Stimulated activated naive CD4-positive, alpha-beta T cell treated with Interleukin-2 at 50 U/mL for 16 hours (primary cell): ENCODE data around the gene ANKRD9.

Experiments used
- DNase-seq: peaks from one replicate; lab custom pipeline; 2025; lab: John Stamatoyannopoulos, UW

ANKRD9 gene

GRCh38 chr14:102471921-102472790, 37.4 kb downstream of the ANKRD9 start:
- DNase-seq: no peak

DNA sequence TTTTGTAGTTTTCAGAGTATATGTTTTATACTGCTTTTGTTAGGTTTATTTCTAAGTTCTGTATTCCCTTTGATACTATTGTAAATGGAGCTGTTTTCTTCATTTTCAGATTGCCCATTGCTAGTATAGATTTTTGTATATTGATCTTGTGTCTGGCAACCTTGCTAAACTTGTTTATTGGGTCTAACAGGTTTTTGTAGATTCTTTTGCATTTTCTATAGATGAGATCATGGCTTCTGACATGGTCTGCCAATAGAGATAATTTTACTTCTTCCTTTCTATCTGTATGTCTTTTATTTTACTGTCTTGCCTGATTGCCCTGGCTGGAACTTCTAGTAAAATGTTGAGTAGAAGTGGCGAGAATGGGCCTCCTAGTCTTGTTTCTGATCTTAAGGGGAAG, 40.3 kb downstream of the ANKRD9 start:
- no peak for DNase-seq

GRCh38 chr14:102464846-102465341, 44.7 kb downstream of the ANKRD9 start:
- no peak for DNase-seq

- DNase-seq: no peak
Measured at GRCh38 chr14:102464006-102464405, 45.6 kb downstream of the ANKRD9 start.

DNA sequence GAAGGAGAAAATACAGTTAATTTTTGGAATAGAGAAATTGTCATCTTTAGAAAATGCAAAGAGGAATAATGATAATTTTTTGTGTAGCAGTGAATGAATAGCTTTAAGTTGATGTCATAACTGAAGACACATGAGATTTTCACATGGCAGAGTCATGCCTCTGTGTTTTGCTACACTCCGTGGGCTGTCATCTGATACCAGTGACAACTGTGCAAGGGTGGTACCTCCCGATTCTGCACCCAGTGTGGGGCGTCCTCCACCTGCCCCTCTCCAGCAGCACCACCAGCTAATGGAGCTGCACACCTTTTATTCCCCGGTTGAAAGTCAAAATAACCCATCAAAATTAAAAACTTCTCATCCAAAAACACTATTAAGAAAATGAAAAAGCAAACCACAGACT, 47.2 kb downstream of the ANKRD9 start:
- DNase-seq: no peak

DNA sequence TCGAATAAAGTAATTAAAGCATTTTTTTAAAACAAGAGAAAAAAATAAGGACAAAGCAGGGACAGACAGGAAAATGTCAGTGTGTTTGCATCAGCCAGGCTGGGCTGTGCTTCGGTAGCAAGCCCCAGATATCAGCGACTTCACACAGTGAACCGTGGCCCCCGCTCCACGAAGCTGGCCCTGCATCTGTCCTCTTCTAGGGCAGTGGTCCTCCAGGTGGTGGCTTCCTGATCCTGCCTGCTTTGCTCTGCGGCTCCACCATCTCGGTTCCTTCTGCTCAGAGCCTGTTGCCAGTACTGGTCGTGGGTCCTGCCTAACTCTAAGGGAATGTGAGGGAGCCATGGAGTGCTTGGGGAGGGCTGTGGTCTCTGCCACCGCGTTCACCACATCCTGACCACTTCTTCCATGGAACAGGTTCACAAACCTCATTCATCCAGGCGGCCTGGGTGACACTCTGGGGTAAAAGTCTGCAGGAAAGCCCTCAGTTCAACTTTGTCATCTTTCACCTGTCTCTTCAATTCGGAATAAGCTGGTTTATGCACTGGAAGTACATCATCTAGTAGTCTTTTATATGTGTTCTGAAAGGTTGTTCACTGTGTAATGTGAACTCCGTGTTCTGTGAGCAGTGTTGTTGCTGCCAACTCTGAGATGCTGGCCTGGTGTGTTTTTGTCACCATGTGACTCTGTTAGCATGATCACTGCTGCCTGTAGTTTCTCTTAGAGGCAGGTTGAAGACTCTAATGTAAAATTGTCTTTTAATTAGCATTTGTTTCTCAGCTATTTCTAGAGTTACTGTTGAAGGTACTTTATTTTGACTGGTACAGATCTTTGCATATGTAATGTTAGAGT, 47.9 kb downstream of the ANKRD9 start:
- DNase-seq: no peak

GRCh38 chr14:102457509-102457908, 52.1 kb downstream of the ANKRD9 start:
- DNase-seq: no peak

GRCh38 chr14:102454711-102455110, 54.9 kb downstream of the ANKRD9 start:
- DNase-seq: no peak

- no peak for DNase-seq
Measured at GRCh38 chr14:102452302-102452701, 57.3 kb downstream of the ANKRD9 start.
